Measurements from ENCODE around the gene UBE2L3. TPM values are rescaled to one million over a fixed set of nuclear protein-coding genes. Genes with fewer than 3 reads are reported as not detected.

The UBE2L3 gene
- polyA plus RNA-seq, 4 donors, result 56.0 to 69.1 (median 63.3) TPM

GRCh38 chr22:21665047-21665851 lies 97.7 kb downstream of the UBE2L3 start:
- no peak for DNase-seq (ENCODE audit: low read depth in 4 of 4, low spot score in 3 of 4)

- DNase-seq (ENCODE audit: low read depth in 4 of 4, low spot score in 3 of 4), result no peak
These were observed 99.3 kb downstream of the UBE2L3 start for GRCh38 chr22:21666786-21667185.

- DNase-seq (ENCODE audit: low read depth in 4 of 4, low spot score in 3 of 4), result no peak
These were observed 101.5 kb downstream of the UBE2L3 start for GRCh38 chr22:21669026-21669425.

- no peak for DNase-seq (ENCODE audit: low read depth in 4 of 4, low spot score in 3 of 4)
These were observed 104.7 kb downstream of the UBE2L3 start for GRCh38 chr22:21672107-21672629.

Other genes with a start within 250 kb of the UBE2L3 start
- gene RIMBP3B, start 184.0 kb upstream of the UBE2L3 start, polyA plus RNA-seq (ENCODE audit: insufficient read length in 4 of 4), result not detected
- 10 to 100 TPM in 1 of 4 donors, 1 to 10 TPM in 3; 8.9 to 11.7 (median 9.4) TPM for gene HIC2, start 150.3 kb upstream of the UBE2L3 start, polyA plus RNA-seq (ENCODE audit: insufficient read length in 4 of 4)
- 1 to 10 TPM in 3 of 4 donors, under 1 TPM in 1; 0.79 to 1.9 (median 1.5) TPM for gene TMEM191C, start 100.3 kb upstream of the UBE2L3 start, polyA plus RNA-seq (ENCODE audit: insufficient read length in 4 of 4)
- under 1 TPM; 0.25 to 0.50 (median 0.41) TPM for gene RIMBP3C, start 16.3 kb upstream of the UBE2L3 start, polyA plus RNA-seq (ENCODE audit: insufficient read length in 4 of 4)
- 10 to 100 TPM in 3 of 4 donors, 1 to 10 TPM in 1; 9.7 to 18.8 (median 12.6) TPM for gene YDJC, start 62.3 kb downstream of the UBE2L3 start, polyA plus RNA-seq (ENCODE audit: insufficient read length in 4 of 4)
- gene CCDC116, start 65.0 kb downstream of the UBE2L3 start, polyA plus RNA-seq (ENCODE audit: insufficient read length in 4 of 4), result under 1 TPM; 0.18 to 0.91 (median 0.42) TPM
- 10 to 100 TPM; 13.2 to 27.8 (median 17.1) TPM for gene SDF2L1, start 74.6 kb downstream of the UBE2L3 start, polyA plus RNA-seq (ENCODE audit: insufficient read length in 4 of 4)
- 10 to 100 TPM; 37.7 to 41.5 (median 39.6) TPM for gene PPIL2, start 98.3 kb downstream of the UBE2L3 start, polyA plus RNA-seq (ENCODE audit: insufficient read length in 4 of 4)
- gene YPEL1, start 168.1 kb downstream of the UBE2L3 start, polyA plus RNA-seq (ENCODE audit: insufficient read length in 4 of 4), result 10 to 100 TPM; 13.1 to 15.4 (median 14.6) TPM